ENCODE data around the gene SERPINB5.
"Not testable (repeated sequence)": the region's sequence is repeated elsewhere in the genome, so short reads cannot be mapped to it uniquely, and the experiment has no call there.

Gene SERPINB5, protein sequence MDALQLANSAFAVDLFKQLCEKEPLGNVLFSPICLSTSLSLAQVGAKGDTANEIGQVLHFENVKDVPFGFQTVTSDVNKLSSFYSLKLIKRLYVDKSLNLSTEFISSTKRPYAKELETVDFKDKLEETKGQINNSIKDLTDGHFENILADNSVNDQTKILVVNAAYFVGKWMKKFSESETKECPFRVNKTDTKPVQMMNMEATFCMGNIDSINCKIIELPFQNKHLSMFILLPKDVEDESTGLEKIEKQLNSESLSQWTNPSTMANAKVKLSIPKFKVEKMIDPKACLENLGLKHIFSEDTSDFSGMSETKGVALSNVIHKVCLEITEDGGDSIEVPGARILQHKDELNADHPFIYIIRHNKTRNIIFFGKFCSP

DNA sequence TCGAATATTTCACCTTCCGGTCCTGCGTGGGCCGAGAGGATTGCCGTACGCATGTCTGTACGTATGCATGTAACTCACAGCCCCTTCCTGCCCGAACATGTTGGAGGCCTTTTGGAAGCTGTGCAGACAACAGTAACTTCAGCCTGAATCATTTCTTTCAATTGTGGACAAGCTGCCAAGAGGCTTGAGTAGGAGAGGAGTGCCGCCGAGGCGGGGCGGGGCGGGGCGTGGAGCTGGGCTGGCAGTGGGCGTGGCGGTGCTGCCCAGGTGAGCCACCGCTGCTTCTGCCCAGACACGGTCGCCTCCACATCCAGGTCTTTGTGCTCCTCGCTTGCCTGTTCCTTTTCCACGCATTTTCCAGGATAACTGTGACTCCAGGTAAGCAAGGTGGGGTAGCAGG is at the start of gene SERPINB5:
Gene SERPINB5, plus strand, starts transcription at position 291 of the 400 bp plus-strand sequence. CDS start 7,471 bp downstream, outside the sequence.
- no peak for DNase-seq (ENCODE audit: low read depth)

DNA sequence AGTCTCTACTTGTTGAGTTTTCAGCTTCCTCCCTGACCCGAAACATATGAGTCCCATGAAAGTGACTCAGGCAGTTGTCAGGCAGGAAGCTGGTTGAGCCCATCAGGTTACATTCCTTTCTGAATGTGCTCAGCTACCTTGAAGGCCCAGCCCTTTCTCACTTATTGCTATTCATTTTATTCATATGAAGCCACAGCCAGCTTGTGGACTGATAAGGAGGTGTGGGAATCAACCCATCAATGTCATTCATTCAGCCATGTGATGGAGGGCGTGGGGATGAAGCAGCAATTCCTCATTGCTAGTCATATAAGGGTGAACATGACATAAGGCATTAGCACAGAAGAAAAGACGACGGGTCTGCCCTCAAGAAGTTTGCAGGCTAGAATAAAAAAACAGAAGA is 49.2 kb upstream of the SERPINB5 start:
- no peak for DNase-seq (ENCODE audit: low read depth)

DNA sequence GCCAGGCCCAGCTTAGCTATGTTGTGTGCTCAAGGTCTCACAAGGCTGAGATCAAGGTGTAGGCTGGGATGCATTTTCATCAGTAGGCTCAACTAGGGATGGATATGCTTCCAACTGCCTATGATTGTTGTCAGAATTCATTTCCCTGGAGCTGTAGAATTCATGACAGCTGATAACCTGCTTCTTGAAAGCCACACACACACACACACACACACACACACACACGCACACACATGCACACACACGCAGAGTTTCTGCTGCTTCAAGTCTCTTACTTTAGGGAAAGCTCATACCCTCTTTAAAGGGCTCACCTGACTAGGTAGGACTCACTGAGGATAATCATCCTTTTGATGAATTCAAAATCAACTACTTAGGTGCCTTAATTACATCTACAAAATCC is 46.2 kb upstream of the SERPINB5 start:
- DNase-seq (ENCODE audit: low read depth), result no peak

DNA sequence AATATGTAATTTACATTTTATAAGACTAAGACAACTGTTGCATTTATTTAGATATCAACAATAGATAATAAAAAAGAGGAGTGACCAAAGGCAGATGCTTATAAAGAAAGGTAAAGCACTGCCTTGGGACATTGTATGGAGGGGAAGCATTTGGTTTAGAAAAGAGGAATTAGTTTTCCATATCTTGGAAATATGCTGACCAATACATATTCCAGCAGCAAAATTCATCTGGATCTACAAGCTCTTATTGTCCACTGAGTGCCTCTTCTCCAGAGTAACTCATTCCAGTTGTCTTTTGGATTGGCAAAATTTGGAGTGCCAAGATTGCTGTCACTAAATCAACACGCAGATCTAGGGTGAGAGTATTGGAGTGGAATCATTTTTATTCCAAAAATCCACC is 45.6 kb upstream of the SERPINB5 start:
- DNase-seq (ENCODE audit: low read depth), result no peak

DNA sequence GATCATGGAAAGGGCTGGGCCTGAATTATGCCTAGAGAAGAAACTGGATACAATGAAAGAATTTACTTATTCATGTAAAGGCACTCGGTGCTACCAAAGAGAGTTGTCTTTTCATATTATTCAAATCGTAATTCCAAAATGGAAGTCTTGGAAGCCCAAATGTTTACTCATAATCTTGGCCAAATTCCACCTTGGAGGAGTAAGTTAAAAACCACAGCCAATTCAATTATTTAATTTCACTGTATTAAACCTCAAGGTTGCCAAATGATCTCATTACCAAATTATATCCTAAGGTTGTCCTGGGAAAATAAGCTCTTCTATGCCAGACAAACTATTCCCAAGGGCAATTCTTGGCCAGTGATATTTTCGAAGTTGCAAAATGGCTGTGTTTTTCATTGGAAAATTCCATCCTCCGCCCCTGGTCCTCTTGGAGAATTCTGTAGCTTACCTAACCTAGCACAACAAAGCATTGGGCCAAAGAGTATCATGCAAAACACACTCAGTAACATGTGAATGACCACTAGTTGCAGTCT is 43.4 kb upstream of the SERPINB5 start:
- DNase-seq (ENCODE audit: low read depth), result no peak

DNA sequence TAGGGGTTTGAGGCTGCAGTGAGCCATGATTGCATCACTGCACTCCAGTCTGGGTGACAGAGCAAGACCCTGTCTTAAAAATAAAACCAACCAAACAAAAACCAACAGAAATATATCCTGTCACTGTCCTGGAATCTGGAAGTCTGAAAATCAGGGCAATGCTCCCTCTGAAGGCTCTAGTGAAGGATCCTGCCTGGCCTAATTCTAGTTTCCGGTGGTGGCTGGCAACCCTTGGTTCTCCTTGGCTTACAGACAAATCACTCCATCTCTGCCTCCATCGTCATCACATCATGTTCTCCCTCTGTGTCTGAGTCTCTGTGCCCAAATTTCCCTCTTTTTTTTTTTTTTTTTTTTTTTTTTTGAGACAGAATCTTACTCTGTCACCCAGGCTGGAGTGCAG is 38.6 kb upstream of the SERPINB5 start:
- DNase-seq (ENCODE audit: low read depth), result no peak

DNA sequence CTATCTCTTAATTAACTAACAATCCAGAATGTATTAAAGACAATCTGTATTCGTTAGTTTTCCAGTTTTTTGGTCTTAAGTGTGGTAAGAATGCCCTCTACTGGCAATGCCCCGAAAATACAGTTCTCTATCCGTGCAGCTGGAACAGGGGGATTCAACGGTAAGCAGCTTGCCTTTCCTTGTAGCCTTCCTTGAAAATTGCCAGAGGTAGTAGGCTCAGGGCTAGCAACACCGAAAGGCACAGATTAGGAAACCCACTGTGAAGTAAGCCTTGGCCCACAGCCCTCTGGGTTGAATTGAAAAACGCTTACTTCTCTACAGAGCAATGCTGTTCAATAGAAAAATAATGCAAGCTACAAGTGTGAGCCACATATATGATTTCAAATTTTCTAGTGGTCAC is 37.4 kb upstream of the SERPINB5 start:
- DNase-seq (ENCODE audit: low read depth), result peak; percentile 67

DNA sequence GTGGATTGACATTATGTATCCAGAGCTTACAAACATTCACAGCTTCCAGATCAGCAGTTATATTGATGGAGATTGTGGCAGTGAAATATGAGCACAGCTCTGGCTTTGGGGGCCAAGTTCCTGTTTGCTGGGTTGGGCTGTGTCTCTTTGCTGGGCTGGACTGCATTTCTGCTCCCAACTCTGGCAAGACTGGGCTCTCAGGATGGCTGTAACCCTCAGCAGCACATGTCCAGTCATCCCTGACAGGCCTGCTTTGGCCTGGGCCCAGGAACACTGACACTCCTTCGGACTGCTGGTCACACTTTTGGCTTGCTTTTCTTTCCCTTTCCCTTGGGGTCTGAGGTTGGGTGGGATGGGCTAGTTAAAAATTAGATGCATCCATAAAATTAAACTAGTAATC is 36.5 kb upstream of the SERPINB5 start:
- peak; percentile 13 for DNase-seq (ENCODE audit: low read depth)

DNA sequence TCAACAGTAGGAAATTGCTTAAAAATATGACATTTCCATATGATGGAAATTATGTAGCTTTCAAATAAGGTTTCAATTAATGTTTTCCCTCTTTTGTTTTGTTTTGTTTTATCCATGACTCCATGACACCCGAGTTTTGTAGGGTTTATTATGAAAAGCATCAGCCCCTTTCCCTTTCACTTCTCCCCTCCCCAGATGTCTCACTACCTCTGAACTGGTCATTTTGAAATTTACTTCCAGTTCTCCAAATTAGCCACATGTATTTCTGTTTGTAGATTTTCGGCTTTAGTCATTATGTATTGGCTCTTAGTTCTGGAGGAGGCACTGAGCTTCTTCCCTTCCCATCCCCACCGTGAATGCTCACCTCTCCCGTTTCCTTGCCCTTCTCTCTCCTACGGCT is 35.9 kb upstream of the SERPINB5 start:
- no peak for DNase-seq (ENCODE audit: low read depth)

DNA sequence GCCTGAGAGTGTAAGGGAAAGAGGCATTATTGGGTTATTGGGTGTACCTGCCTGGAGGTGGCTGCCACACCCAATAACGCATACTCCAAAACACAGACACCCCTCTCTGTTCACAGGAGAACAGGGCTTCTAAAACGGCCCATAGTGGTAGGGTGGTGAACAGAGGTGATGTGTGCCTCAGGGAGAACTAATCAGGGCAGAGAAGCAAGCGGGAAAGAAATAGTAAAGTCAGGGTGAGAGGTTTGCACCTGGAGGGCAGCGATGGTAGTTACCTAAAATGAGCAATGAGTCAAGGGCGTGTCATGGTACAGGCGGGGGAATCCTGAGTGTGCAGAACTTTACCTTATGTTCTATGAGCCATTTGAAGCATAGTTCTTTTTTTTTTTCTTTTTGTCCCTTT is 32.9 kb upstream of the SERPINB5 start:
- no peak for DNase-seq (ENCODE audit: low read depth)

DNA sequence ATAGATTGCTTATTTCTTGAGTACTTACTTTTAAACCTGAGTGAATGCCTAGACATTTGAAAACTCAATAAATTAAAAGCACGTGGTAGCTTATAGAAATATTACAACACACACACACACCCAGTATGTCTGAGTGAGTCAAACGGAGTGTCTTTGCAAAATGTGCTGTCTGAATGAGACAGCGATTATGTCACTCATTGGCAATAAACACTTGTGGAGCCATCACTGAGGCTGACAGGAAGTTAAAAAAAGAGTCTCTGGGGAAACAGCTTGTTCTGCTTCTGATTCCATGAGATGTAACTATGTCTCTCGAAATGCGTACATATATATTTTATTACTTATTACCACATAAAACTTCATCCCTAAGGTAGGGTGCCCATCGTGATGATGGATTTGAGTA is 32.2 kb upstream of the SERPINB5 start:
- DNase-seq (ENCODE audit: low read depth), result peak; percentile 94

DNA sequence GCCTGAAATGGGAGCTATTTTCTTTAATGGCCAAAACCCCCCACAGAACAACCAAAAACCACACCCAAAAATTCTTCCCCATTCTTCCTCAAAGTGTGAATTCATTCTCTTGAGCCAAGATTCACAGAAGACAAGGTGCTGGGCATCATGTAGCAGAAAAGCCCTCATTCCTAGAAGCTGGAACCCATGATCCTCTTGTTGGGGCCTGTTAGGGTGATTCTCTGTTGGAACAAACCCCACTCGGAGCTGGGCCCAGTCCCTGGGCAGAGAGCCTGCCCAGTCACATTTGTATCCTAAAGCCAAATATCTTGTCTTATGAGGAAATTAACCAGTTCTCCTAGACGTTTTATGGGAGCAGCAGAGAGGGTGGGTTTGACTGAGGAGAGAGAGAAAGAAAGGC is 31.7 kb upstream of the SERPINB5 start:
- no peak for DNase-seq (ENCODE audit: low read depth)

DNA sequence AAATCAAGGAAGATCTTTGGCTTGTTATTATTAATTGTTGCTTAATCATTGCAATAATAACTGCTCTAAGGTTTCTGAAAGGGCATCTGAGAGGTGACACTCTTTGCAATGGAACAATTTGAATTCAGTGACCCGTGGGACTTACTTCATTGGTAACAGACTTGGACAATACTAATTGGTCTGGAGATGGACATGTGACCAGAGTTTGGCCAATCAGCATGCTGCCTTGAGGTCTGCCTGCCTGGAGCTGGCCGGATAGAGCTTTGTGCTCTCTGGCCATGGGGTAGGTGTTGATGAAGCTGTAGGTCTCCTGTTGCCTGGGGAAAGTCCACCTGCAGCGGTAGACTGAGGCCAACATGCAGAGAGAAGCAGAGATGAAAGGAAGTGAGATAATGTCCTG is 30.5 kb upstream of the SERPINB5 start:
- no peak for DNase-seq (ENCODE audit: low read depth)

DNA sequence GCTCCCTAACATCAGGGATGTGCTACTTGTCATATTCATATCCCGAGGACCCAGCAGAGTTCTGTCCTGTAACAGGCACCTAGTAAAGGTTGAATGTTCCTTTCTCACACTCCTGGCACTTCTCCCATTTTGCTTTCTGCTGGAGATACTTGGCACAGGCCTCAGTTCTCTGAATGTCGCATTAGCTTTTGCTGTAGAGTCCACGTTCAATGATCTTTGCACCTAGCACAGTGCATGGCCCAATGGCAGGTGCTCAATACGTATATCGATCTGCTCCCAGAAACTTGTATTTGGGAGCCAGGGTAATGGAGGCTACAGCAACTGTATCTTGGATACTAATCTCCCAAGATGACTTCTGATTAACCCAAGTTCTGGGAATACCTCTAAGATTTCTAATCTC is 29.7 kb upstream of the SERPINB5 start:
- no peak for DNase-seq (ENCODE audit: low read depth)

DNA sequence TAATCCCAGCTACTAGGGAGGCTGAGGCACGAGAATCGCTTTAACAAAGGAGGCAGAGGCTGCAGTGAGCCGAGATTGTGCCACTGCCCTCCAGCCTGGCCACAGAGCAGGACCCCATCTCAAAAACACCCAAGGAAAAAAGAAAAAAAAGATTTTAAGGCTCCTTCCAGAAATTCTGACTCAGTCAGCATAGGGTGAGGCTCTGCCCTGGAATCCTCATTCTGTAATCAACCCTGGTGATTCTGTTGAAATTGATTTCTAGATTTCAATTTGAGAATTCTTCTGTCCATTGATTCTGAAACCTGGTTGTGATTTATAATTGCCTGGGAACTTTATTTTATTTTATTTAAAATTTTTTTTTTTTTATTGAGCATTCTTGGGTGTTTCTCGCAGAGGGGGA is 27.3 kb upstream of the SERPINB5 start:
- no peak for DNase-seq (ENCODE audit: low read depth)

DNA sequence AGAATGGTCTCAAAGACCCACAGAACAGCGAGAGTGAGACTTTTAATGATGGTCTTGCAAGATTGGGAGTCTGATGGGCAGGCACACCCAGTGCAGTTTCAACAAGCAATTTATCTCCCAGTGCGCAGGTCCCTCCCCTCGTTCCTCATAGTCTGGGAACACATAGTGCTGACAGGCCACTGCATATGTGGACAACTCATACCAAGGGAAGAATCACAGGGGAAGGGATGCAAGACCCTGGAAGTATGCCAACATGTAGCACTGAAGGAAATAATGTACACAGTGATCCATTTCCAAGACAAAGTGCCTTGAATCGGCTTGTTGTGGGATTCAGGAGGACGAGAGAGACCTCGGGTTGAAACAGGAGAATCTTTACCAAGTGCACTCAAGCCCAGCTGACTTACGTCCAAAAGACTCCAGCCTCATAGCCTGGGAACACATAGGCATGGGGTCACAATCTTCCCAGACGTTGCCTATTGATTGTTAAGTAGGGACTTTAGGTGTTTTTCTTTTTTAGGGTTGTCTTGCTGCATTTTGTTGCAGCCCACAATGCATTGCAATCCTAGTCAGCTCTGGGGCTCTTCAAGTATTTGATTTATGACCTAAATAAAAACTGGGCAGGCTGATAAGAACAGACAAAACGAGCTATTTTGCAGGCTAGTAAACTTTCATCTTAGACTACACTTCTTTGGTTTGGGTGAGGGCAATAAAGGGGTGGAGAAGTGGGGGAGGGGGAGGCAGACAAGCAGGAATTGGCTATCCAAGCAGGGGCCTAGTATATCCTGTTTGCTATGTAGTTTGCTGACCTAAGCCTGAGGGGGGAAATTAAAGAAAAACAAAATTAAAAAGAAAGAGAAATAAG is 24.7 kb upstream of the SERPINB5 start:
- peak; percentile 17 for DNase-seq (ENCODE audit: low read depth)

DNA sequence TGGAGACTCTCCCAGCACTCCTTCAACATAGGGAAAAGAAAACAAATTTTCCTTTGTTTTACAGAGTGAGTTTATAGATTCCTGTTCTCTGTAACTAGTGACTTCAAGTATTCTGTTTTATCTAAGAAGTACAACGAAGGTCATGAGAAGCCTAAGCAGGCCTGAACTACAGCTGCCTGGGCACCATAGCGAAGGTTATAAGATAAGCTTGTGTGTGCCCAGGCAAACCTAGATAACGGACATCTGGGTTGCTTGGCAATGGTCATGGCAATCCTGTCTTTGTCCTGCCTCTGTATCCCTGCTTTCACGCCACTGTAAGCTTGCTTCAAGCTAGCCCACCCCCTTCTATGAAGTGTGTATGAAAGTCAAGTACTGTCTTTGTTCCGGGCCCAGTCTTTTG is 24.0 kb upstream of the SERPINB5 start:
- DNase-seq (ENCODE audit: low read depth), result not testable (repeated sequence)

DNA sequence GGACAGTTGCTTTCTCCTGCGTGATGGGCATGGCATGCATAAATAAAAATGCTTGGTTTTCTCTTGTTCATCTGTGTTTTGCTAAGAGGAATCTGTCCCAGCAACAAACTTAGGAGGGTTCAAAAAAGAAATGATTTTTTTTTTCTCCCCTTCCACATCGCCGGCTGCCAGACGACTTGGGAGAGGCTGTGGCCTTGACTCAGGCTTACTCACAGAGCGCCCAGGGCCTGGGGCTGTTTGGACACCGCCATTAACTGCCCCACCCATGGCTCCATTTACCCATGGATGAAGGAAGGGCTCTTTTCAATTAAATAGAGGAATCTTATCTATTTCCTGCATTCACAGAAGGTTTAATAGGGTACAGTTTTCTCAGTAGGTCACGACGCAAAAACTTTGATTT is 22.3 kb upstream of the SERPINB5 start:
- DNase-seq (ENCODE audit: low read depth), result no peak

DNA sequence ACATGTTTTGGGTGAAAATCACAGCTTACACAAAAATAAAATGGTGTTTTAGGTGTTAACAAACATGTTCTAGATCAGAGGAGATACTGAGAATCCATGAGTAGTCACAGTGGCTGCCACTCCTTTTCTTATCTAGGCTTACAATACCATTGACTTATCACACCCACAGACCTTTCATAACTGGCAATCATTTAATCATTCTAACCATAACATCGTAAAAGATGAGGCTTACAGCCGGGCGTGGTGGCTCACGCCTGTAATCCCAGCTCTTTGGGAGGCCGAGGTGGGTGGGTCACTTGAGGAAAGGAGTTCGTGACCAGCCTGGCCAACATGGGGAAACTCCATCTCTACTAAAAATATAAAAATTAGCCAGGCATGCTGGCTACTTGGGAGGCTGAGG is 18.8 kb upstream of the SERPINB5 start:
- DNase-seq (ENCODE audit: low read depth), result no peak

DNA sequence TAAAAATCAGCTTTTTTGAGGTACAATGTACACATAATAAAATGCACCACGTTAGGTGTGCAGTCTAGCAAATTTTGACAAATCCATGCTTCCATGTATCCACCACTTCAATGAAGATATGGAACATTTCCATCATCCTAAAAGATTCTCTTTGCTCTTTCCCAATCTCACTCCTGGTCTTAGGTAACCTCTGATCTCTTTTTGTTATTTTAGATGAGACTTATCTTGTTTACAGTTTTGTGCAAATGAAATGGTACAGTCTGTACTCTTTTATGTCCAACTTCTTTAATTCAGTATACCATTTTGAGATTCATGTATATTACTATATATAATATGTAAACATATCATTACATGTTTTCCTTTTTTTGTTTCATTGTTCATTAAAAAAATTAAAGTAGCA is 16.3 kb upstream of the SERPINB5 start:
- no peak for DNase-seq (ENCODE audit: low read depth)

DNA sequence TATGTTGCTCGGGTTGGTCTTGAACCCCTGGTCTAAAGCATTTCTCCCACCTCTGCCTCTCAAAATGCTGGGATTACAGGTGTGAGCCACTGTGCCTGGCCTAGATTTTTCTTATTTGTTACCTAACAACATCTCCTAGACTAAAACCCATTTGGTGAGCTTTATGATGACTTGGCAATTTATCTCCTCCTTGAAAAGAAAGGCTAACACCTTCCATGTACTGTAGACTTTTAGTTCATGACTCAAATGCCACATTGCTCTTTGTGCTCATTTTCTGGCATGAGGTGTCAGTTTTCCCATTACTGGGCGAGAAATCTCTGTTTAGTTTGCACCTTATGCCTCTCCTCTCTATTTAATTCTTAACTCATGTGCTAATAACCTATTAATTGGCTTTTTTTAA is 12.3 kb upstream of the SERPINB5 start:
- no peak for DNase-seq (ENCODE audit: low read depth)

DNA sequence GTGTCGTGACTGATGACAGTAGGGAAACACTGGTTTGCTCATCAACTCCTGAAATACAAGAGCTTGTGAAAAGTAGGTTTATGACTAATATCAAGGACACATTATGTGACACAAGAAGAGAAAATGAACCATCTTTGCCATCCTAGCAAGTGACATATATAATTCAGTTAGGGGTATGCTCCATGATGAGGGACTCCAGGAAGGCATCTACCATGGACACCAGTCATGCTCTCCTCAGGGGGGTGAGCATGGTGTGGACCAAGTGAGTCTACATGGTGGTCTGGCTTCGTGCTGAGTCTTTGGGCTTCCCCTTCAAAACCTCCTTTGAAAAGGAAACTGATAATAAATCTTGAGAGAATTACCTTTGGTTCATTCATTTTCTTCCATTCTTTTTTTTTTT is 11.7 kb upstream of the SERPINB5 start:
- no peak for DNase-seq (ENCODE audit: low read depth)

DNA sequence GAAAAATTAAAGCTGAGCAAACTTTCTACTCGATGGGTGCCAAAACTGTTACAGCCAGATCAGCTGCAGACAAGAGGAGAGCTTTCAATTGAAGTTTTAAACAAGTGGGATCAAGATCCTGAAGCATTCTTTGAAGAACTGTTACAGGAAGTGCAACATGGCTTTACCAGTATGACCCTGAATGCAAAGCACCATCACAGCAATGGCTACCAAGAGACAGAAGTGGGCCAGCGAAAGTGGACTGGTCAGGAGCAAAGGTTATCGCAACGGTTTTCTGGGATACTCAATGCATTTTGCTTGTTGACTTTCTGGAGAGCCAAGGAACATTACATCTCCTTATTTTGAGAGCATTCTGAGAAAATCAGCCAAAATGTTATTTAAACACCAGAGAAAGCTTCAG is 9.1 kb upstream of the SERPINB5 start:
- no peak for DNase-seq (ENCODE audit: low read depth)

All from iris pigment epithelial cell (primary cell).